GM19238 (cell line): ENCODE data around the gene TCF12.
A peak's percentile ranks its signal among the peaks of the same experiment; 100 is the strongest.
"Not testable (repeated sequence)": the region's sequence is repeated elsewhere in the genome, so short reads cannot be mapped to it uniquely, and the experiment has no call there.

ENCODE experiments used
- DNase-seq: peaks from one replicate; pipeline ENCODE4 v3.0.0; 2011; ENCODE audit warnings: low spot score; ENCODE audit not compliant: insufficient read length

Gene TCF12

GRCh38 chr15:57133127-57133968, 214.9 kb downstream of the TCF12 start:
- DNase-seq = peak; percentile 7

GRCh38 chr15:57134071-57134605, 215.7 kb downstream of the TCF12 start:
- DNase-seq = no peak

- DNase-seq = no peak
These were observed 216.4 kb downstream of the TCF12 start for GRCh38 chr15:57134851-57135250.

GRCh38 chr15:57135800-57136199, 217.4 kb downstream of the TCF12 start:
- DNase-seq = no peak

- no peak for DNase-seq
These were observed 219.9 kb downstream of the TCF12 start for GRCh38 chr15:57138349-57138788.

GRCh38 chr15:57143511-57144078, 225.2 kb downstream of the TCF12 start:
- DNase-seq = no peak

GRCh38 chr15:57144448-57144847, 226.0 kb downstream of the TCF12 start:
- DNase-seq = no peak

- DNase-seq = no peak
These were observed 228.2 kb downstream of the TCF12 start for GRCh38 chr15:57146506-57147201.

GRCh38 chr15:57147621-57148020, 229.2 kb downstream of the TCF12 start:
- DNase-seq = no peak

GRCh38 chr15:57148262-57148661, 229.8 kb downstream of the TCF12 start:
- DNase-seq = no peak

GRCh38 chr15:57149196-57149595, 230.8 kb downstream of the TCF12 start:
- DNase-seq = no peak

GRCh38 chr15:57150066-57150865, 231.8 kb downstream of the TCF12 start:
- DNase-seq = no peak

- not testable (repeated sequence) for DNase-seq
These were observed 232.4 kb downstream of the TCF12 start for GRCh38 chr15:57150866-57151203.

GRCh38 chr15:57152133-57152532, 233.7 kb downstream of the TCF12 start:
- DNase-seq = no peak

GRCh38 chr15:57152666-57153539, 234.5 kb downstream of the TCF12 start:
- DNase-seq = no peak

- no peak for DNase-seq
These were observed 237.9 kb downstream of the TCF12 start for GRCh38 chr15:57156210-57156884.

GRCh38 chr15:57158589-57158988, 240.1 kb downstream of the TCF12 start:
- DNase-seq = no peak

GRCh38 chr15:57158997-57159668, 240.7 kb downstream of the TCF12 start:
- DNase-seq = no peak

- no peak for DNase-seq
These were observed 241.3 kb downstream of the TCF12 start for GRCh38 chr15:57159767-57160166.
